Measurements from ENCODE around the gene TSPAN4.

The TSPAN4 gene

GRCh38 chr11:890794-891540 is 48.3 kb downstream of the TSPAN4 start:
- H4K20me1 ChIP-seq = peaks cover 69% of the 10 kb centered on the region
- TF ChIP-seq Cebpa-rat (IDR thresholded peaks at IDR 0.05) = no peak
- peak overlapping the region; percentile 55; the same call in 1 of the 2 replicates for H3K27ac ChIP-seq
- no peak overlapping the region for H3K4me3 ChIP-seq
- H3K36me3 ChIP-seq = peaks cover 62% of the 10 kb centered on the region
- no peaks in the 10 kb centered on the region for H3K9me3 ChIP-seq
- no peaks in the 10 kb centered on the region for H3K27me3 ChIP-seq
- peak overlapping the region; percentile 71 for H3K4me2 ChIP-seq
- H3K4me1 ChIP-seq = peaks cover 27% of the 10 kb centered on the region
- H3K9ac ChIP-seq = peak overlapping the region; percentile 50

GRCh38 chr11:893008-893654 is 50.5 kb downstream of the TSPAN4 start:
- Histone ChIP-seq H3K36me3 (peaks cover 50% of the 10 kb centered on the region), H4K20me1 (peaks cover 71% of the 10 kb centered on the region), H3K4me2 (no peak overlapping the region), H3K27ac (no peak overlapping the region), H3K4me3 (no peak overlapping the region), H3K9ac (0 out of 2 replicates have a peak overlapping the region, but pooled peaks have one; percentile 31), H3K9me3 (no peaks in the 10 kb centered on the region), H3K4me1 (peaks cover 27% of the 10 kb centered on the region), H3K27me3 (no peaks in the 10 kb centered on the region)
- no peak for TF ChIP-seq Cebpa-rat (IDR thresholded peaks at IDR 0.05)

- no peak for TF ChIP-seq Cebpa-rat (IDR thresholded peaks at IDR 0.05)
- Histone ChIP-seq H3K4me3 (no peak overlapping the region), H3K27me3 (no peaks in the 10 kb centered on the region), H3K4me2 (no peak overlapping the region), H3K36me3 (peaks cover 50% of the 10 kb centered on the region), H3K9me3 (no peaks in the 10 kb centered on the region), H3K27ac (no peak overlapping the region), H3K4me1 (peaks cover 27% of the 10 kb centered on the region), H3K9ac (no peak overlapping the region), H4K20me1 (peaks cover 75% of the 10 kb centered on the region)
Observed at GRCh38 chr11:894575-895201, 52.0 kb downstream of the TSPAN4 start.

- peaks cover 68% of the 10 kb centered on the region for H4K20me1 ChIP-seq
- H3K27ac ChIP-seq = no peak overlapping the region
- peaks cover 51% of the 10 kb centered on the region for H3K36me3 ChIP-seq
- H3K4me1 ChIP-seq = peaks cover 21% of the 10 kb centered on the region
- H3K4me3 ChIP-seq = no peak overlapping the region
- no peaks in the 10 kb centered on the region for H3K27me3 ChIP-seq
- H3K9ac ChIP-seq = no peak overlapping the region
- no peaks in the 10 kb centered on the region for H3K9me3 ChIP-seq
- no peak overlapping the region for H3K4me2 ChIP-seq
- no peak for TF ChIP-seq Cebpa-rat (IDR thresholded peaks at IDR 0.05)
Observed at GRCh38 chr11:895331-896110, 52.9 kb downstream of the TSPAN4 start.

- no peak overlapping the region for H3K27ac ChIP-seq
- H3K27me3 ChIP-seq = no peaks in the 10 kb centered on the region
- peaks cover under 1% of the 10 kb centered on the region for H3K4me1 ChIP-seq
- no peaks in the 10 kb centered on the region for H3K9me3 ChIP-seq
- no peak overlapping the region for H3K9ac ChIP-seq
- H3K36me3 ChIP-seq = peaks cover 70% of the 10 kb centered on the region
- H4K20me1 ChIP-seq = peaks cover 58% of the 10 kb centered on the region
- no peak overlapping the region for H3K4me3 ChIP-seq
- no peak for TF ChIP-seq Cebpa-rat (IDR thresholded peaks at IDR 0.05)
- no peak overlapping the region for H3K4me2 ChIP-seq
Observed at GRCh38 chr11:897253-898142, 54.8 kb downstream of the TSPAN4 start.

- no peak overlapping the region for H3K4me3 ChIP-seq
- H3K4me2 ChIP-seq = no peak overlapping the region
- no peaks in the 10 kb centered on the region for H3K27me3 ChIP-seq
- peaks cover 77% of the 10 kb centered on the region for H3K36me3 ChIP-seq
- no peaks in the 10 kb centered on the region for H3K4me1 ChIP-seq
- no peak overlapping the region for H3K9ac ChIP-seq
- H3K9me3 ChIP-seq = no peaks in the 10 kb centered on the region
- no peak for TF ChIP-seq Cebpa-rat (IDR thresholded peaks at IDR 0.05)
- H3K27ac ChIP-seq = no peak overlapping the region
- peaks cover 59% of the 10 kb centered on the region for H4K20me1 ChIP-seq
Observed at GRCh38 chr11:898143-898511, 55.5 kb downstream of the TSPAN4 start.

- no peaks in the 10 kb centered on the region for H3K4me1 ChIP-seq
- H3K36me3 ChIP-seq = peaks cover 82% of the 10 kb centered on the region
- H3K27me3 ChIP-seq = no peaks in the 10 kb centered on the region
- H3K9ac ChIP-seq = no peak overlapping the region
- no peak overlapping the region for H3K4me2 ChIP-seq
- peaks cover 61% of the 10 kb centered on the region for H4K20me1 ChIP-seq
- no peak for TF ChIP-seq Cebpa-rat (IDR thresholded peaks at IDR 0.05)
- H3K4me3 ChIP-seq = no peak overlapping the region
- no peak overlapping the region for H3K27ac ChIP-seq
- no peaks in the 10 kb centered on the region for H3K9me3 ChIP-seq
Observed at GRCh38 chr11:898540-899190, 56.0 kb downstream of the TSPAN4 start.

GRCh38 chr11:899724-900123 is 57.1 kb downstream of the TSPAN4 start:
- Histone ChIP-seq H3K27me3 (no peaks in the 10 kb centered on the region), H3K27ac (no peak overlapping the region), H3K4me2 (no peak overlapping the region), H4K20me1 (peaks cover 62% of the 10 kb centered on the region), H3K36me3 (peaks cover 85% of the 10 kb centered on the region), H3K9me3 (no peaks in the 10 kb centered on the region), H3K4me3 (no peak overlapping the region), H3K4me1 (no peaks in the 10 kb centered on the region), H3K9ac (no peak overlapping the region)
- TF ChIP-seq Cebpa-rat (IDR thresholded peaks at IDR 0.05) = no peak

Data from BLaER1 (cell line).